ENCODE measurements around the gene RBCK1. TPM values are rescaled to one million over a fixed set of nuclear protein-coding genes. Genes with fewer than 3 reads are reported as not detected.

RBCK1 gene
- total and polyA plus RNA-seq, 4 experiments from 2014 or later, result 75.2 to 118 (median 96.5) TPM

- no peak for DNase-seq
- Mint-ChIP-seq H3K36me3 (peaks cover 19 to 22% of the 10 kb centered on the region in 2 donors), H3K4me3 (no peak overlapping the region), H3K27me3 (no peaks in the 10 kb centered on the region), H3K4me1 (peaks cover 9 to 14% (median 11%) of the 10 kb centered on the region in 4 donors), H3K9me3 (no peaks in the 10 kb centered on the region), H3K27ac (no peak overlapping the region)
- Histone ChIP-seq H3K27me3 (ENCODE audit: insufficient read depth, low read length) (no peaks in the 10 kb centered on the region), H3K36me3 (ENCODE audit: insufficient read depth, low read length) (peaks cover 20% of the 10 kb centered on the region), H3K4me1 (ENCODE audit: insufficient read depth, low read length) (peaks cover 14% of the 10 kb centered on the region), H3K27ac (ENCODE audit: low read depth, low read length) (no peak overlapping the region), H3K4me3 (ENCODE audit: low read length in 2 of 2) (no peak overlapping the region), H3K9me3 (ENCODE audit: control insufficient read depth in 1 of 2, low read length in 2 of 2) (no peaks in the 10 kb centered on the region)
- CTCF ChIA-PET (ENCODE audit: partially characterized antibody), result interaction anchor here (2.4 kb wide), 1 partner anchor 45 kb away, joined by 7 read pairs; no protein-coding TSS in a partner anchor
- intact Hi-C loops (cut with micrococcal nuclease), result no loop called here
- POLR2A ChIA-PET (ENCODE audit: partially characterized antibody), result no interaction called here
Observed at GRCh38 chr20:400128-400453, 8.0 kb upstream of the RBCK1 start.

- Mint-ChIP-seq H3K27me3 (no peaks in the 10 kb centered on the region), H3K4me1 (peaks cover 10 to 14% (median 11%) of the 10 kb centered on the region in 4 donors), H3K27ac (peak overlapping the region in 1 of 7 donors; percentile 28), H3K36me3 (peaks cover 16% of the 10 kb centered on the region in 2 donors), H3K4me3 (no peak overlapping the region), H3K9me3 (no peaks in the 10 kb centered on the region)
- no peak for DNase-seq
- Histone ChIP-seq H3K36me3 (ENCODE audit: insufficient read depth, low read length) (peaks cover 14% of the 10 kb centered on the region), H3K27ac (ENCODE audit: low read depth, low read length) (no peak overlapping the region), H3K4me3 (ENCODE audit: low read length in 2 of 2) (no peak overlapping the region), H3K9me3 (ENCODE audit: control insufficient read depth in 1 of 2, low read length in 2 of 2) (no peaks in the 10 kb centered on the region), H3K27me3 (ENCODE audit: insufficient read depth, low read length) (no peaks in the 10 kb centered on the region), H3K4me1 (ENCODE audit: insufficient read depth, low read length) (peaks cover 14% of the 10 kb centered on the region)
- POLR2A ChIA-PET (ENCODE audit: partially characterized antibody), result no interaction called here
- CTCF ChIA-PET (ENCODE audit: partially characterized antibody), result interaction anchor here (2.4 kb wide), 1 partner anchor 46 kb away, joined by 7 read pairs; no protein-coding TSS in a partner anchor
- intact Hi-C loops (cut with micrococcal nuclease), result no loop called here
Observed at GRCh38 chr20:400454-401275, 7.4 kb upstream of the RBCK1 start.

DNA sequence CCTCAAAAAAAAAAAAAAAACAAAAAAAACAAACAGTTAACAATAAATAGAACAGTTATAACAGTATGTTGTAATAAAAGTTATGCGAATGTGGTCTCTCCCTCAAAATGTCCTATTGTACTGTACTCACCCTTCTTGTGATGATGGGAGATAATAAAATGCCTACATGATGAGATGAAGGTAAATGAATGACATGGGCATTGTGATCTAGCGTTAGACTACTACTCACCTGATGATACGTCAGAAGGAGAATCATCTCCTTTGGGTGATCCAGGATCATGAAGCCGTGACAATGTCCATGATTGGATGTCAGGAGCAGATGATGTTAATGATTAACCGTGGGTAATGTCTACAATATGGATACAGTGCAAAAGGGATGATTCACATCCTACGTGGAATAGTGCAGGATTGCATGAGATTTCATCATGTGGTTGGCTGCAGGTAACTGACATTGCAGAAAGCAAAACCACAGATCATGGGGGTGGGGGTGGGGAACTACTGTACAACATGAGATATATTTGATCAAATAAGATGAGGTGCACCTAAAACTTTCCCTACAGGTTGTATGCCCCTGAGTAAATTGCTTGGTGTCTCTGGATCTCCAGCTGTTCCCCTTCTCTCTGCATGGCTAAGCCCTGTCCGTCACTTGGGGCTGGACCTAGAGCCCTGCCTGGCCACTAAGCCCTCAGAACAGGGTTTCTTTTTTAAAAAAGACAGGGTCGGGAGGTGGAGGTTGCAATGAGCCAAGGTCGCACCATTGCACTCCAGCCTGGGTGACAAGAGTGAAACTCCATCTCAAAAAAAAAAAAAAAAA lies 6.2 kb upstream of the RBCK1 start:
- Histone ChIP-seq H3K4me3 (ENCODE audit: low read length in 2 of 2) (no peak overlapping the region), H3K27ac (ENCODE audit: low read depth, low read length) (no peak overlapping the region), H3K27me3 (ENCODE audit: insufficient read depth, low read length) (no peaks in the 10 kb centered on the region), H3K36me3 (ENCODE audit: insufficient read depth, low read length) (peaks cover 4% of the 10 kb centered on the region), H3K9me3 (ENCODE audit: control insufficient read depth in 1 of 2, low read length in 2 of 2) (no peaks in the 10 kb centered on the region), H3K4me1 (ENCODE audit: insufficient read depth, low read length) (peaks cover 17% of the 10 kb centered on the region)
- CTCF ChIA-PET (ENCODE audit: partially characterized antibody), result no interaction called here
- intact Hi-C loops (cut with micrococcal nuclease), result no loop called here
- H3K4me1 Mint-ChIP-seq, result peaks cover 13 to 17% (median 14%) of the 10 kb centered on the region in 4 donors
- H3K9me3 Mint-ChIP-seq, result peaks cover 0 to 1% (median 0%) of the 10 kb centered on the region in 8 donors
- POLR2A ChIA-PET (ENCODE audit: partially characterized antibody), result no interaction called here
- no peak for DNase-seq
- no peak overlapping the region for H3K27ac Mint-ChIP-seq
- no peak overlapping the region for H3K4me3 Mint-ChIP-seq
- no peaks in the 10 kb centered on the region for H3K27me3 Mint-ChIP-seq
- H3K36me3 Mint-ChIP-seq, result peaks cover 11 to 14% of the 10 kb centered on the region in 2 donors

GRCh38 chr20:402496-402885 lies 5.6 kb upstream of the RBCK1 start:
- CTCF ChIA-PET (ENCODE audit: partially characterized antibody), result no interaction called here
- intact Hi-C loops (cut with micrococcal nuclease), result no loop called here
- H3K4me3 Mint-ChIP-seq, result peak overlapping the region in 1 of 8 donors; percentile 60

GRCh38 chr20:402898-403581 lies 5.1 kb upstream of the RBCK1 start:
- Mint-ChIP-seq H3K27me3 (no peaks in the 10 kb centered on the region), H3K4me1 (peaks cover 19 to 24% (median 21%) of the 10 kb centered on the region in 4 donors), H3K9me3 (peaks cover 0 to 6% (median 0%) of the 10 kb centered on the region in 8 donors), H3K27ac (peak overlapping the region in 3 of 7 donors; percentile 68 to 89 (median 72)), H3K4me3 (peak overlapping the region in 2 of 8 donors; percentile 51 to 60), H3K36me3 (peaks cover 3 to 9% of the 10 kb centered on the region in 2 donors)
- ChIA-PET POLR2A (ENCODE audit: partially characterized antibody) (no interaction called here), CTCF (ENCODE audit: partially characterized antibody) (no interaction called here)
- H3K4me3 ChIP-seq (ENCODE audit: low read length in 2 of 2), result no peak overlapping the region
- H3K27ac ChIP-seq (ENCODE audit: low read depth, low read length), result no peak overlapping the region
- H3K36me3 ChIP-seq (ENCODE audit: insufficient read depth, low read length), result no peaks in the 10 kb centered on the region
- intact Hi-C loops (cut with micrococcal nuclease), result no loop called here
- peaks cover 25% of the 10 kb centered on the region for H3K4me1 ChIP-seq (ENCODE audit: insufficient read depth, low read length)
- no peaks in the 10 kb centered on the region for H3K27me3 ChIP-seq (ENCODE audit: insufficient read depth, low read length)
- DNase-seq, result no peak
- H3K9me3 ChIP-seq (ENCODE audit: control insufficient read depth in 1 of 2, low read length in 2 of 2), result no peaks in the 10 kb centered on the region

More at GRCh38 chr20:402496-402885, 5.6 kb upstream of the RBCK1 start:
- no peak overlapping the region for H3K27ac Mint-ChIP-seq
- H3K4me1 Mint-ChIP-seq, result peaks cover 19 to 23% (median 20%) of the 10 kb centered on the region in 4 donors
- Histone ChIP-seq H3K27me3 (ENCODE audit: insufficient read depth, low read length) (no peaks in the 10 kb centered on the region), H3K4me3 (ENCODE audit: low read length in 2 of 2) (no peak overlapping the region), H3K36me3 (ENCODE audit: insufficient read depth, low read length) (no peaks in the 10 kb centered on the region), H3K4me1 (ENCODE audit: insufficient read depth, low read length) (peaks cover 23% of the 10 kb centered on the region), H3K9me3 (ENCODE audit: control insufficient read depth in 1 of 2, low read length in 2 of 2) (no peaks in the 10 kb centered on the region), H3K27ac (ENCODE audit: low read depth, low read length) (no peak overlapping the region)
- POLR2A ChIA-PET (ENCODE audit: partially characterized antibody), result no interaction called here
- H3K27me3 Mint-ChIP-seq, result no peaks in the 10 kb centered on the region
- peaks cover 8 to 15% of the 10 kb centered on the region in 2 donors for H3K36me3 Mint-ChIP-seq
- no peak for DNase-seq
- peaks cover 0 to 6% (median 0%) of the 10 kb centered on the region in 8 donors for H3K9me3 Mint-ChIP-seq

DNA sequence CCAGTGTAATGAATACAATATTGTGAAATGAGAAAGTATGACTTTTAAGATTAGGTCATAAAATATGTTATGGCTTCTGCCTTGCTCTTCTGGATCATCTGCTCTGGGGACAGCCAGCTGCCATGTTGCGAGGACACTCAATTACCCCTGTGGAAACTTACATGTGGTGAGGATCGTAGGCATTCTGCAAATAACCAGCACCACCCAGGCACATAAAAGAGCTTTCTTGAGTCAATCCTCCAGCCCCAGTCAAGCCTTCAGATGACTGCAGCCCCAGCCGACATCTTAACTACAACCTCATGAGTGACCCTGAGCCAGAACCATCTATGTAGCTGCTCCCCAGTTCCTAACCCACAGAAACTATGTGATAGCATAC lies 4.5 kb upstream of the RBCK1 start:
- H3K27ac ChIP-seq (ENCODE audit: low read depth, low read length), result no peak overlapping the region
- Mint-ChIP-seq H3K4me3 (peak overlapping the region in 1 of 8 donors; percentile 41), H3K27ac (no peak overlapping the region), H3K36me3 (peaks cover under 1 to 9% of the 10 kb centered on the region in 2 donors), H3K9me3 (peaks cover 0 to 6% (median 0%) of the 10 kb centered on the region in 8 donors), H3K4me1 (peaks cover 19 to 24% (median 21%) of the 10 kb centered on the region in 4 donors), H3K27me3 (no peaks in the 10 kb centered on the region)
- no peaks in the 10 kb centered on the region for H3K9me3 ChIP-seq (ENCODE audit: control insufficient read depth in 1 of 2, low read length in 2 of 2)
- ChIA-PET POLR2A (ENCODE audit: partially characterized antibody) (no interaction called here), CTCF (ENCODE audit: partially characterized antibody) (no interaction called here)
- no peaks in the 10 kb centered on the region for H3K36me3 ChIP-seq (ENCODE audit: insufficient read depth, low read length)
- no peaks in the 10 kb centered on the region for H3K27me3 ChIP-seq (ENCODE audit: insufficient read depth, low read length)
- H3K4me1 ChIP-seq (ENCODE audit: insufficient read depth, low read length), result peaks cover 25% of the 10 kb centered on the region
- intact Hi-C loops (cut with micrococcal nuclease), result no loop called here
- DNase-seq, result no peak
- no peak overlapping the region for H3K4me3 ChIP-seq (ENCODE audit: low read length in 2 of 2)

DNA sequence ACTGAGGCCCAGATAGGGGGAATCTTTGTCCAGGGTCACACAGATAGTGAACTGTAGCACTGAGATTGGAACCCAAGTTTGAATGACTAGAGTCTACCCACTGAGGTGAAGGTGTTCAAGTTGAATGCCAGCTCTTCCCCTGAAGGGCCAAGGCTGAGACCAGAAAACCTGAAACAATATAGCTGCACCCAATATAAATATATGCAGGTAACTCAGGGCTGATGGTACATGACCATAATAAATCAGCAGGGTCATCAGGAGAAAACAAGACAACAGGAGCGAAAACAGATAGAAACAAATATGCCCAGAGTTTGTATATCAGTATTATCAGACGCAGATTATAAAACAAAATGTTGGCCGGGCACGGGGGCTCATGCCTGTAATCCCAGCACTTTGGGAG lies 4.0 kb upstream of the RBCK1 start:
- H3K27ac ChIP-seq (ENCODE audit: low read depth, low read length), result no peak overlapping the region
- no peak overlapping the region for H3K4me3 ChIP-seq (ENCODE audit: low read length in 2 of 2)
- H3K36me3 ChIP-seq (ENCODE audit: insufficient read depth, low read length), result no peaks in the 10 kb centered on the region
- intact Hi-C loops (cut with micrococcal nuclease), result no loop called here
- H3K4me3 Mint-ChIP-seq, result peak overlapping the region in 1 of 8 donors; percentile 11
- DNase-seq, result no peak
- no peaks in the 10 kb centered on the region for H3K9me3 ChIP-seq (ENCODE audit: control insufficient read depth in 1 of 2, low read length in 2 of 2)
- no peaks in the 10 kb centered on the region for H3K27me3 Mint-ChIP-seq
- H3K4me1 Mint-ChIP-seq, result peaks cover 20 to 28% (median 25%) of the 10 kb centered on the region in 4 donors
- no peak overlapping the region for H3K27ac Mint-ChIP-seq
- peaks cover 0 to 12% of the 10 kb centered on the region in 2 donors for H3K36me3 Mint-ChIP-seq
- POLR2A ChIA-PET (ENCODE audit: partially characterized antibody), result no interaction called here
- CTCF ChIA-PET (ENCODE audit: partially characterized antibody), result no interaction called here
- peaks cover 0 to 6% (median 0%) of the 10 kb centered on the region in 8 donors for H3K9me3 Mint-ChIP-seq
- peaks cover 28% of the 10 kb centered on the region for H3K4me1 ChIP-seq (ENCODE audit: insufficient read depth, low read length)
- no peaks in the 10 kb centered on the region for H3K27me3 ChIP-seq (ENCODE audit: insufficient read depth, low read length)

Measured in CD4-positive, alpha-beta memory T cell (primary cell).